HG03520 (cell line): ENCODE results near the gene FOXP1.

Source experiments
- ATAC-seq: cut with Tn5 transposase; IDR thresholded peaks from one replicate; pipeline ENCODE4 v1.9.1; 2021; ENCODE audit warnings: mild to moderate bottlenecking, moderate library complexity; ENCODE audit not compliant: unreplicated experiment

FOXP1 gene

GRCh38 chr3:71583566-71584393 is at the start of gene FOXP1:
FOXP1 (minus strand) TSS chr3:71583728; CDS start chr3:71198381, 385,347 bp downstream.
- no peak for ATAC-seq

GRCh38 chr3:71629711-71630110 is 46.2 kb upstream of the FOXP1 start:
- no peak for ATAC-seq

DNA sequence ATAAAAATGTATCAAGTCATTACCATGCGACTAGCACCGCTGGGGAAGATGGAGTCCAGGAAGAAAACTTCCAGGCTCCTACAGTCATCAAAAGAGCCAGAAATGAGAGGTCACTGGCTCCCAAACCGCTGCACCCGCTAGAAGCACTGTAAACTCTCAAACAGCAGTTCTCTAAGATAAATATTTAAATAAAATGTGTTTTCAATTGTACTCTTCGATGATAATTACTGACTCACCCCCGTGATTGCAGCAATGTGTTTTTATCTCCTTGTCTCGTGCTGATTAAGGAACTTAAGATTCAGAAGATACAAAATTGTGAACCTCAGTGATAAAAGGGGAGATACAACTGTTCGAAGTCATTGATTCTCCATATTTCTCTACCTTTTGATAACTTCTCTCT is 45.8 kb upstream of the FOXP1 start:
- ATAC-seq, result no peak

- no peak for ATAC-seq
Measured at GRCh38 chr3:71628522-71628921, 45.0 kb upstream of the FOXP1 start.

DNA sequence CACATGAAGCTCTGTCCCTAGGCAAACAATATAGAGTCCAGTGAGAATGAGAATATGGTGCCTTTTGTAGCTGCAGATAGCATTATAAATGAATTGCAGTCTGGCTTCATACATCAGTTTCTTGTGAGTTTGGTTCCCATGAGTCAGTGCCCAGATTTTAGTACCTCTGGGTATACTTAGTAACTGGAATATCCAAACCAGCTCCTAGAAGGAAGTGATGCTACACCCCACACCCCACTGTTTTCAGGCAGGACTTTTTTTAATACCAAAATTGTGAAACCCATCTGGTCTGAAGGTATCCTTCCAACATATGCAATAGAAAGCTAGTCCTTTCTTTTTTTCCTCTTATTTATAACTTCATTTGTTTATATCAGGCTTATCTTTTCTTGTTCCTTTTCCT is 42.1 kb upstream of the FOXP1 start:
- ATAC-seq, result no peak

DNA sequence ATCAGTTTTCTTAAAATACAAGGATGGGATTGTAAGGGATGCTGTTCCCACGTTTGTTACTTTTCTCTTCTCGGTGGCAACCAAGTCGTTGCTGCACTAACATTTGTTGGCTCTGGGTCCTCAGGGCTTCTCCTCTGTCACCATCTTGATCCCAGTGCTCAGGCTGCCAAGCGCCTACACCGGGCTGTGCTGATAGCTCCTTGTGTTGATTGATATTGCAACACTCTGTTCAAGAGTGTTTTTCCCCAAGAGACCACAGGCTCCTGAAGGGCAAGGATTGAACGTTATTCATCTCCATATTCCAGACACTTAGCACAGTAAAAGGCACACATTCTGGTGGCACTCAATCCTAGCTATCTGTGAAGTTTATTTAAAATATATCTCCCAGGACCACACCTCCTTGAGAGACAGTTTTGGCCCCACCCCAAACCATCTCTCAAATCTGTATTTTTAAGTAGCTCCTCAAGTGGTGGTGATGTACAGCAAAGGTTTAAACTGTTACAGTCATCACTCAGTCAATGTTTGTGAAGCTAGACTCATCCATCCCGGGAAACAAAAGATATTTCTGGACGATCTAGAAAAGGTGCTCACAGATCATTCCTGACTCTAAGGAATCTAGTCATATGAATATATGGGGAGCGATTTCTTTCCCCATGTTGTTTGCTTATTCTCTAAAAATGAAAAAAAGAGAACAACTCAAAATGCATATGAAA is 38.5 kb upstream of the FOXP1 start:
- ATAC-seq, result no peak

GRCh38 chr3:71618538-71618937 is 35.0 kb upstream of the FOXP1 start:
- ATAC-seq, result no peak

DNA sequence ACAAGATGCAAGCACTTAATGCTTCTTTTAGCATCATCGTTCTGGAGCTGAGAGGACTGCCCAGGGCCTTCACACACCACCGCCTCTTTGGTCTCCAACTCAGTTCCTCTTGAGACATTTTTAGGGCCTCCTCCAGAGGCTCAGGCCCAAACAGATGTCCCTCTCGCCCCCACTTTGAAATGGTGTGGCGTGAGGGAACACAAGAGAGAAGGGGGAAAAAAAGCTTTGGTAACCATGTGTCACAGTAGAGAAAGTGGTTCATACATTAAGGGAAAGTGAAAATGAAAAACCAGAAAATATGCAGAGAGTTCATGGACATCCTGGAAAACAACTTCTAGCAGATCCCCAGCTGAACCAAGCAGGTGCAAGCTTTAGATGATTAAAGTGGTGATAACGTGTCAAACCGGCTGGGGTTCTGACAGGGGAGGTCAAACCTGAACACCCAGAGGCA is 33.1 kb upstream of the FOXP1 start:
- no peak for ATAC-seq

DNA sequence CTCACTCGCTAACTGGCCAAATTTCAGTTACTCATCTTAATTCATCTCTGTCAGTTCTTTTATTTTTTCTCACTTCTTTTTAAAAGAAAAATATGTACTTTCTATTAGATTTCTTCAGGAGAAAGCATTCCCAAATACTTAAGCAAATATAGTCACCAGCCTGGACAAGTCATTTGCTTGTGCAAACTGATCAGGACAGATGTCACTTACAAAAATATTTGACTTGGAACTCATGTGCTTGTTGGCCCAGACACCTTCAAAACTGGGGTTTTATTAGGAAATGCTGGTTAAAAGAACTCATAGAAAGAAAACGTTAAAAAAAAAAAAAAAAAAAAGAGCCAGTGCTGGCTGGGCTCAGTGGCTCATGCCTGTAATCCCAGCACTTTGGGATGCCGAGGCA is 31.3 kb upstream of the FOXP1 start:
- no peak for ATAC-seq

DNA sequence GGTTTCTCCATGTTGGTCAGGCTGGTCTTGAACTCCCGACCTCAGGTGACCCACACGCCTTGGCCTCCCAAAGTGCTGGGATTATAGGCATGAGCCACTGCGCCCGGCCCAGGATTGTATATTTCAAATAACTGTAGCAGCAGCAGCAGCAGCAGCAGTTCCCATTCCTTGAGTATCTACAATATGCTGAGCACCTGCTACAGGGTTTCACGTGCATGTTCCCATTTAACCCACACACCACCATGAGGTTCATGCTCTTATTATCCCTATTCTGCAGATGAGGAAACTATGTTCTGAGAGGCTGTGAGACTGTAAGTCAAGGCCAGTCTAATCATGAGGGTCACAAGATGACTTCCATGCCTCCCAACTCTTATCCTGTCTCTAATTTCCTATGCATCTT is 30.9 kb upstream of the FOXP1 start:
- ATAC-seq, result no peak

GRCh38 chr3:71611099-71611498 is 27.6 kb upstream of the FOXP1 start:
- ATAC-seq, result no peak

DNA sequence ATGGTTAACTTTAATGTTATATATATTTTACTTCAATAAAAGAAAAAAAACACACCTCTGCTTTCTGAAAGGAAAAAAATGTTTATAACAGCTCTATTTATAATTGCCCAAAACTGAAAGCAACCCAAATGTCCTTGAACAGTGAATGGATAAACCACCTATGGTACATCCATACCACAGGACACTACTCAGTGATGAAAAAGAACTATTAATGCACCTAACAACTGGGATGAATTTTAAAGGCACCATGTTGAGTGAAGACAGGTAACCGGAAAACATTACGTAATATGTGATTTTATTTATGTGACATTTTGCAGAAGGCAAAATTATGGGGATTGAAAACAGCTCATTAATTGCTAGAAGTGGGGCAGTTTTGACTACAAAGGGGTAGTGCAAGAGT is 23.8 kb upstream of the FOXP1 start:
- ATAC-seq, result no peak

DNA sequence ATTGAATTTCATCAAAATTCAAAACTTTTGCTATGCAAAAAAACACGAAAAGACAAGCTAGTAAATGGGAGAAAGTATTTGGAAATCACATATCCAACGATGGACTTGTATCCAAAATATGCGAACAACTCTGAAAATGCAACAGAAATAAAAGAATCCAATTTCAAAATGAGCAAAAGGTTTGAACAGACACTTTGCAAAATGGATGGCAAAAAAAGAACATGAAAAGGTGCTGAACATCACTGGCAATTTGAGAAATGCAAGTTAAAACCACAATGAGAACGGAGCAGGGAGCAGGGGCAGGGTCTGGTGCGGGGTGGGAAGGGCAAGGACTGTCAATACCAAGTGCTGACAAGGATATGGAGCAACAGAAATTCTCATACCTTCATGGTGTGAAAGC is 23.1 kb upstream of the FOXP1 start:
- ATAC-seq, result no peak

DNA sequence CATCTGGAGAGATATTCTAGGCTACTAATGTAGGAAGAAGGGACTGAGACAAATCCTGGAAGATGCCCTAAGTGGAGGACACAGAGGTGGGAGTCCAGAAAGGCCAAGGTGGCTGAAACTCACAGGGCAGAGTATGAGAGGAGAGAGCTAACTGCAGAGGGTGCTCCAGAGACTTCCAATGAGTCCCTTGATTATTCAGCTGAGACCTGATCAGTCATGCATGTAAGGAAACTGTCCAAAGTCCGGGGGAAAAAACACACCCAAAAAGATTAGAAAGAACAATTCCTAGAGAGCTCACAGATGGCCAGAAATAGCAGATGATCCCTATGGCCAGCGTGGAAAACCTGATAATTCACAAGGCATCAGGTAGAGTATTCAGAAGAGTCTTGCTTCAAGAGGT is 18.7 kb upstream of the FOXP1 start:
- ATAC-seq, result no peak

- ATAC-seq, result no peak
Measured at GRCh38 chr3:71601811-71602210, 18.3 kb upstream of the FOXP1 start.

DNA sequence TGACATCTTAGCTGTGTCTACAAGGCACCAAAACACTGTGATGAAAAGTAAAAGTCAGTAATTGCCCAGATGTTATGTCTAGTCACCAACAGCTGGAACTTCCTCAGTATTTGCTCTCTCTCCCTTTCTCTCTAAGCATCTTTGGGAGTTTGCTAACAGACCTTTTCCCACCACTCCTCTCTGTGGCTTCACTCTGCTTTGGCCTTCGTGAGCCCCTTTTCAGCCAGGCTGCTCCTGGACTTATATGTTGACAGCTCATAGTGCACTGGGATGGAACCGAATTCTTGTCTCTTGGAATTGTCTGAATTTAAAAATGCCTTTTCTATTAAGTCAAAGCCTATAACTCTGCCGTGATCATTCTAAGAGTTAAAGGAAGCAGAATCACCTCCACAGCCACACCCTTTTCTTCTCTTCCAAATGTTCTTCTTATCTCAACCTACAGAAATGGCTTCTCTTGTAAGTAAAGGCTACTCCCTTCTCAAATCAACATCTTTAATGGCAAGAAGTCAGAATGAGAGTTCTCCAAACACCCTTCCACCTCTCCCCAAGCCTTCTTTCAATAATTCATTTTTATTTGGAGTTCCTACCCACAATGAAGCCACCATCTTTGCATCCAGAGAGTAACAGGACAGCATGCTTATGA is 17.2 kb upstream of the FOXP1 start:
- ATAC-seq, result no peak

- ATAC-seq, result no peak
Measured at GRCh38 chr3:71599416-71599815, 15.9 kb upstream of the FOXP1 start.

DNA sequence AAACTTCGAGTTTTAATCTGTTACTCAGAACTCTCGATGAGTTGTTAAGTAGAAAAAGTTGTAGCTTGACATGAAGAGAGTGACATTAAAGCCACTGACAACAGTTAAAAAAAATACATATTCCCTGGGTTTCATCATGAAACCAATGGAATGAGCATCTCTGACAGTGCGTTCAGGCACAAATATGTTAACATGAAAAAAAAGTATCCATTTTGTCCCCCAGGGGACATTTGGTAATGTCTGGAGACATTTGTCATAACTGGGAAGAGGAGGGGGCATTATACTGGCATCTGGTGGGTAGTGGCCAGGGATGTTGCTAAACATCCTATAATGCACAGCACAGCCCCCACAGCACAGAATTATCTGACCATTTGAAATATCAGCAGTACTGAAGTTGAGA is 14.8 kb upstream of the FOXP1 start:
- ATAC-seq, result no peak

- ATAC-seq, result no peak
Measured at GRCh38 chr3:71597286-71597685, 13.8 kb upstream of the FOXP1 start.

DNA sequence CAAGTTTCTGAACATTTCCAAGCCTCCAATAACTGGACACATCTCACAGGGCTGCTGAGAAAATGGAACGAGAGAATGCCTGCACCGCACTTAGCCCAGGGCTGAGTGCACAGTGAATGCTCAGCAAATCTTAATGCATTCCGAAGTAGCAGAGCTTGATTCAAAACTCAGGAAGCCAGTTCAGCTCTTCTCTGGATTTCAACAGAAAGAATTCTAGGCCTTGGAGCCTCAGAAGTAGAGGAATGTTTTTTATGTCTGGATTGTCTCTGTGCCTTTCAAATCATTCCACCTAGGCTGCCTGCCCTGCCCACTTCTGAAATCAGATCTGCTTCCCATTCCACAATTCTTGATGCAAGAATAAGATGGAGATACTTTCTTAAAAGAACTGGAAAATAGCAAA is 9.6 kb upstream of the FOXP1 start:
- ATAC-seq, result no peak

DNA sequence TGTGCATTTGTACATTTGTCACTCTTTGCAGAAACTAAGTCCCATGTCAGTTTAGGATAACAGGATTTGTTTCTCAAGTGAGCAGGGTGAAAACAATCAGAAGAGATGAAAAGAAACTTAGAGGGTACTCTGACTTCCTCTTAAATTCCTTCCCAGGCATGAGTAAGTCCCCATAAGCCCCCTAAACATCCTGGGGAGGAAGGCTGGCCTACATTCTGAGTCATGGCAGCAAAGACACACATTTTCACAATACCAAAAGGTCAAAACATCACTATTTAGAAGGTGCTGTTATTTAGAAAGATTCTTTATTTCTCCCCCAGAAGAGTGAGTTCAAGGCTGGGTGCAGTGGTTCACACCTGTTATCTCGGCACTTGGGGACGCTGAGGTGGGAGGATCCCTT is 7.6 kb upstream of the FOXP1 start:
- ATAC-seq, result no peak

DNA sequence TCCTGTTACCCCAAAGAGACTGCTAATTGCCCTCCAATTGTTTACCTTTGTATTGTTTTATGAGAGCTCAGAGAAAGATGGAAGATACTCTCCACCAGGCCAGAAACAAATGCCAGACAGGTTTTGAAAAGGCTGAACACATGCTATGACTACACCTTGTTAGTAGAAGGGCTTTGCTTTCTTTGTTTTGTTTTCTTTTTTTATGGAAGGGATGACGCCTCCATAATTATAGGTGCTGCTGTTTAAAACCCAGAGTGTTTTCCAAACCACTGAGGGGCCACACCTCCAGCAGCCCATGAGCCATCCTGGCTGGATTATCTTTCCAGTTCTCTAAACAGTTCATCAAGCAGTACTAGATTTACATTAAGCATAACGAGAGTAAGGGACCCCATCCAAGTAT is 5.6 kb upstream of the FOXP1 start:
- no peak for ATAC-seq
